ENCODE results near the gene C20orf204. TPM values are rescaled to one million over a fixed set of nuclear protein-coding genes. Genes with fewer than 3 reads are reported as not detected.
"Not testable (repeated sequence)": the region's sequence is repeated elsewhere in the genome, so short reads cannot be mapped to it uniquely, and the experiment has no call there.

The C20orf204 gene
- total RNA-seq (2014; rRNA removed; shearing (Covaris generic)), result 0.75 and 0.87 TPM in 2 replicates
- polyA plus RNA-seq (2014; cell fraction: nucleus; rRNA removed), result 4.9 and 9.1 TPM in 2 replicates

GRCh38 chr20:64035933-64036345 is at the start of gene C20orf204:
TSS of gene C20orf204 (plus strand) at chr20:64036182. CDS start at chr20:64036324, 142 bp downstream.
- no peak for DNase-seq (ENCODE audit: extremely low read depth, low read depth)

GRCh38 chr20:64000906-64001305 is 35.1 kb upstream of the C20orf204 start:
- no peak for DNase-seq (ENCODE audit: extremely low read depth, low read depth)

DNA sequence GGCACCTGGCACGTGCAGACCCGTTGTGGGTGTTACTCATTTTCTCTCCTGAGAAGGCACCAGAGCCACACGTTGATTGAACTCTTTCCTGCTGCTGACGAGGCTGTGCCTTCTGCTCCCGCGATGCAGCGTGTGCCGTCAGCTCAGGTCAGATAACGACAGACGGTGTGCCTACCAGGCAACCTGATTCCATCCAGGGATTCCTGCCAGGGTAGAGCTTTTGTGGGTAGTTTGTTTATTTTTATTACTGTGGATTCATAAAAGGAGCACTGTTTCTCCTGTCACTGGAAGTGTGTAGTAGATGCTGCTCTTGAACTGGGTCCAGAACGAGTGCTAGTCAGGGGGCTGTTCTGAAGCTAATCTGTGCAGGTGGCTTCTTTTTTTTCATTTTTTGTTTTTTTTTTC is 34.4 kb upstream of the C20orf204 start:
- no peak for DNase-seq (ENCODE audit: extremely low read depth, low read depth)

- no peak for DNase-seq (ENCODE audit: extremely low read depth, low read depth)
Measured at GRCh38 chr20:64003960-64004725, 31.8 kb upstream of the C20orf204 start.

DNA sequence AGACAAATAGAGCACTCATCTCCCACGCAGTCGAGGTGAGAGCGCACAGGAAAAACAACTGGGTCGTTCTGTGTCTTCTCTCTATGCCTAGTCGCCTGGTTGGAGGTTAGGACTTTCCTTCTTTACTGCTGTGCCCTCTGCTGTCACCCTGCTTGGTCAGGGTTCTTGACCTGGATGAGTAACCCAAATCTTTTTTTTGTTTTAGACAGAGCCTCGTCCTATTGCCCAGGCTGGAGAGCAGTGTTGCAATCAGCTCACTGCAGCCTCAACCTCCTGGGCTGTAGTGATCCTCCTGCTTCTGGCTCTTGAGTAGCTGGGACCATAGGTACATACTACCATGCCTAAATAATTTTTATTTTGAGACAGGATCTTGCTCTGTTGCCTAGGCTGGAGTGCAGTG is 30.6 kb upstream of the C20orf204 start:
- no peak for DNase-seq (ENCODE audit: extremely low read depth, low read depth)

DNA sequence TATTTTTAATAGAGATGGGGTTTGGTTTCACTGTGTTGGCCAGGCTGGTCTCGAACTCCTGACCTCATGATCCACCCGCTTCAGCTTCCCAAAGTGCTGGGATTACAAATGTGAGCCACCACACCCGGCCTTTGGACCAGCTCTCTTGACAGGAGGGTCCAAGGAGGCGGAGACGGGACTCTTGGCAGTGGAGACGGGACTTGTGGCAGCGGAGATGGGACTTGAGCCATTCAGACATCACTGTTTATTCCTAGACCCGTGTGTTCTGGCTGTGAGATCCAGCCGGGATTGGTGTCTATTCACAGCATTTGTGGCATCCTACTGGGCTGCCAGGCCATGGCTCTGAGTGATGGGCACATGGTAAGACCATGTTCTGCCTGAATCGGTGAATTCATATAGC is 29.5 kb upstream of the C20orf204 start:
- no peak for DNase-seq (ENCODE audit: extremely low read depth, low read depth)

DNA sequence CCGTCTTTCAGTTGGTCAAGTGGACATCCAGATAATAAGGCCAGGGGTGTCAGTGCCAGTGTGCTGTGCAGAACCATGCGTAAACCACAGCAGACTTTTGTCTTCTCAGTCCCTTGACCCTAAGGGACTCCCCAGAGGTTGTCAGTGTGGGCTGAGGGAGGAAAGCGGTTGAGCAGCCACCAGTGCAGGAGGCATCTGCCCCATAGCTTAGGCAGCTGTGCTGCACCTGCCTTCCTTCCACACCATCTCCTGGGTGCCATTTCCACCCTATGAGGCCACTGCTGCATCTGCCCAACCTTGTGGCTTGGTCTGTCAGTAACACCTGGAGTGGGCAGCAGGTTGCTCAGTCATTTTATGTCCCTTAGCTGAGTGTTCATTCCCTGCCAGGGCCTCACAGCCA is 29.1 kb upstream of the C20orf204 start:
- no peak for DNase-seq (ENCODE audit: extremely low read depth, low read depth)

DNA sequence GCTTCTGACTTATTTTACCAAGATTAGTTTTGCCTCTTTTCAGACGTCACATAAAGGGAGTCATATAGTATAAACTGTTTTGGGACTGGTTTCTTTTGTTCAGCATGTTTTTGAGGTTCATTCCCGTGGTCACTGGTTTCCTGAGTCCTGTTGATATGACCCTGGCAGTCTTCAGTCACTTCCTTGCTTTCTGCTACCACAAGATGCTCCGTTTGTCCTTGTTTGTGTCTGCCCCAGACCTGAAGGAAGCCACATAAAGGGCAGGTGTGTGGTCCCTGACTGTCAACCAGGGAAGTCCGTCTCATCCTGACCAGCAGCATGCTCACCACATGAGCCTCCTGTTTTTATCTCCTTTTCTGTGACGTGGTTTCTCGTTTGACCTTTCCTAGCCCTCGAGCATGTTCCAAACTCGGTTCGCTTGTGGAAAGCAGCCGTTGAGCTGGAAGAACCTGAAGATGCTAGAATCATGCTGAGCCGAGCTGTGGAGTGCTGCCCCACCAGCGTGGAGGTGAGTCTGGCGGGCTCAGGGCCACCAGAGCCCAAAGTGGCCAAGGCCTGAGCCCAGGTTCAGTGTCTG is 26.1 kb upstream of the C20orf204 start:
- no peak for DNase-seq (ENCODE audit: extremely low read depth, low read depth)

GRCh38 chr20:64010711-64011237 is 25.2 kb upstream of the C20orf204 start:
- no peak for DNase-seq (ENCODE audit: extremely low read depth, low read depth)

DNA sequence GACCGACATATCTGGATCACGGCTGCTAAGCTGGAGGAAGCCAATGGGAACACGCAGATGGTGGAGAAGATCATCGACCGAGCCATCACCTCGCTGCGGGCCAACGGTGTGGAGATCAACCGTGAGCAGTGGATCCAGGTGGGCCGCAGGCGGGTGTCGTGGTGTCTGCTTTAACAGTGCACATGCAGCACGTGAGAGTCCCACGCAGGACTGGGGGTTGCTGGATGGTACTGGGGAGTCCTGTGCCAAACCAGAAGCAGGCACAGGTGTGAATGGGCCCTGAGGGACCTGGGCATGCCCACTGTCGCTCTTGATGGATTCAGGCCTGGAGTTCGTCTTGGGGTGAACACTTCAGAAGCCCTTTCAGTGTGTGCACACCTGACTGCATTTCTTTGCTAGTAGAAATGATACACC is 24.6 kb upstream of the C20orf204 start:
- no peak for DNase-seq (ENCODE audit: extremely low read depth, low read depth)

DNA sequence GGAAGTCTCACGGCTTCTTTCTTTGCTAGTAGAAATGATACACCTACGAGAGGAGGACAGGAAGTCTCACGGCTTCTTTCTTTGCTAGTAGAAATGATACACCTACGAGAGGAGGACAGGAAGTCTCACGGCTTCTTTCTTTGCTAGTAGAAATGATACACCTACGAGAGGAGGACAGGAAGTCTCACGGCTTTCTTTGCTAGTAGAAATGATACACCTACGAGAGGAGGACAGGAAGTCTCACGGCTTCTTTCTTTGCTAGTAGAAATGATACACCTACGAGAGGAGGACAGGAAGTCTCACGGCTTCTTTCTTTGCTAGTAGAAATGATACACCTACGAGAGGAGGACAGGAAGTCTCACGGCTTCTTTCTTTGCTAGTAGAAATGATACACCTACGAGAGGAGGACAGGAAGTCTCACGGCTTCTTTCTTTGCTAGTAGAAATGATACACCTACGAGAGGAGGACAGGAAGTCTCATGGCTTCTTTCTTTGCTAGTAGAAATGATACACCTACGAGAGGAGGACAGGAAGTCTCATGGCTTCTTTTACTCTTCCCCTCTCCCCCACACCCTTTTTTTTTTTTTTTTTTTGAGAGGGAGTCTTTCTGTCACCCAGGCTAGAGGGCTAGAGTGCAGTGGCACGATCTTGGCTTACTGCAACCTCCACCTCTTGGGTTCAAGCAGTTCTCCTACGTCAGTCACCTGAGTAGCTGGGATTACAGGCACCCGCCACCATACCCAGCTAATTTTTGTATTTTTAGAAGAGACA is 23.4 kb upstream of the C20orf204 start:
- DNase-seq (ENCODE audit: extremely low read depth, low read depth), result not testable (repeated sequence)

GRCh38 chr20:64015635-64016034 is 20.3 kb upstream of the C20orf204 start:
- no peak for DNase-seq (ENCODE audit: extremely low read depth, low read depth)

- no peak for DNase-seq (ENCODE audit: extremely low read depth, low read depth)
Measured at GRCh38 chr20:64021124-64021975, 14.6 kb upstream of the C20orf204 start.

DNA sequence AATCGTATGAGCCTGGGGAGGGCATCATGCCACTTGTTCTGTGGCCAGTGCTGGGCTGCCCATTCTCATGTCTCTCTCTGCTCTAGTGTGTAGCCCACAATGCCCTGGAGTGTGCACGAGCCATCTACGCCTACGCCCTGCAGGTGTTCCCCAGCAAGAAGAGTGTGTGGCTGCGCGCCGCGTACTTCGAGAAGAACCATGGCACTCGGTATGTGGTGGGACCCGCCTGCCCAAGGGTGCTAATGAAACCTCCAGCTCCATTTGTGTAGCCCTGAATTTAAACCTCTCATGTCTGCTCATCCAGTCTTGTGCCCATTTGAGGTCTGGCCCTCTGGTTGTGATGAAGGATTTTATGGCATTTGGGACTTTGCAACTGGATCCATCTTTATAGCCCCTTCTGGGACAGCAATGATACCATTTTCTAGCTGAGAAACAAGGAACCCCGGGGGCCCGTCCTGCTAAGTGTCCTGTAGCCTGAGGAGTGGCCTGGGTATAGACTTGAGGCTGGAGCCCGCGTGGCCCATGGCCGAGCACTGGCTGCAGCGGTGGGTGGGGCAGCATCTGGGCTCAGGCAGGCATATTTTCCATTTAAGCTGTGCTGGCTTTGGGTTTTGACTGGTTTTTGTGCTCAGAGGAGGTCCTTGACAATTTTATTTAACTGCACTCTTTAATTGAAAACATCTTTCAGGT is 13.2 kb upstream of the C20orf204 start:
- no peak for DNase-seq (ENCODE audit: extremely low read depth, low read depth)

DNA sequence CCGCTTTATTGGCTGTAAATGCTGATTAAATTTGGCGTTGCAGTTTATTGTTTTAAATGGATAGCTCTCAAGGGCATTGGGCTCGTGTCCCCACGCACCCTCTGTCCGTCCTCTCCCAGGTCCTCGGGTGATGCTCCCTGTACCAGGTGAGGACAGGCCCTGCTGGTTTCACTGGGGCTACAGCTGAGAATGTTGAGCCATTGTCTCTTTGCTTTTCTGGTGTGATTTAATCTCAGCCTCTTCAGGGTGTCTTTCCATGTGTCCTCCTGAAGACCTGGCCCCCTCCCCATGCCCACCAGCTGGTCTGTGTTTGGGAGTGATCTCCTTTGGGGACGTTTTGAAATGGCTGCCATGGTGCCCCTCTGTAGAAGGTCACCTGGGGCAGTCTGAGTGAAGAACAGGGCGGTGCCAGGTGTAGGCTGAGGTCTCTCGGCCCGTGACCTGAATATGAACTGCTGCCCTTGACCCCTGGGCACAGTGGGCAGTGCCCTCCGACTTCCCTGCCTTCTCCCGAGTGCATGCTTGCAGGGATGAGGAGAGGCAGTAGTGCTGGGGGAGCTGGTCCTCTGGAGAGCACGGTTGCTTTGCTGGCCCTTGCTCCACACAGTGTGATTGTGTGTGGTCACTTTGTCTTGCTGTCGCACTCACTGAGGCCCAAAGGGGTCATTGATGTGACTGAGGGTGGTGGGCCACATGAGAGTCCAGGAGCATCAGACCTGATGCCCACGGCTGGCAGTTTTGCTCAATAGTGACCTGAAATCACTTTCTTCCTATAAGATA is 12.4 kb upstream of the C20orf204 start:
- DNase-seq (ENCODE audit: extremely low read depth, low read depth), result no peak

DNA sequence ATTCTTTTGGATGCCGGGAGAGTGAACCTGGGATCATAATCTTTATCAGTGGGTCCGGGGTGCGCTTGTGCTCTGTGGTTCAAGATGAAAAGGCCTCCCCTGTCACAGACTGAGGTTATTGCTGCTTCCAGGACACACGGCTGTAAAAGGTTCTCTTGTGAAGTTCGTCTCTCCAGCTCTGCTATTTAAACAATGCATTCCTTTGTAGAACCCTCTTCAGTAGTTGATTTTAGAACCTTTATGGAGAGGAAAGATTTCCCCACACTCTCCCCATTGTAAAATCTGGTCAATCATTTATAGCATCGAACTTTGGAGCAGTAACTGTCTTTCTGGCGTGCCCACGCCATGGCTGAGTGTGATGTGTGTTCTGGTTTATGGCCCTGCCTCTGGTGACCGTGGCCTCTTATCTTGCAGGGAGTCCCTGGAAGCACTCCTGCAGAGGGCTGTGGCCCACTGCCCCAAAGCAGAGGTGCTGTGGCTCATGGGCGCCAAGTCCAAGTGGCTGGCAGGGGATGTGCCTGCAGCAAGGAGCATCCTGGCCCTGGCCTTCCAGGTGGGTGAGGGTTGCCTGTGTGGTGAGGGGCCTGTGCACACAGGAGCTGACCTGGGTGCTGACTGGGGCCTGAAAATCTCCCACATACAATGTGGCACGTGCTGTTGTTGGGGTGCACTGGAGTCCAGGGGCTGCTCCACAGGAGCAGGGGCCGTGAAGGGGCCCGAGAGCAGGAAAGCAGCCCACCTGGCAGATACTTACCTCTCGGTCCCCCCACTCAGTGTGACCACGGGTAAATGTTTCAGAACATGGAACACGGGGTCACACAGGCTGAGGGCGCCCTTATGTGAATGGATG is 11.6 kb upstream of the C20orf204 start:
- DNase-seq (ENCODE audit: extremely low read depth, low read depth), result no peak

DNA sequence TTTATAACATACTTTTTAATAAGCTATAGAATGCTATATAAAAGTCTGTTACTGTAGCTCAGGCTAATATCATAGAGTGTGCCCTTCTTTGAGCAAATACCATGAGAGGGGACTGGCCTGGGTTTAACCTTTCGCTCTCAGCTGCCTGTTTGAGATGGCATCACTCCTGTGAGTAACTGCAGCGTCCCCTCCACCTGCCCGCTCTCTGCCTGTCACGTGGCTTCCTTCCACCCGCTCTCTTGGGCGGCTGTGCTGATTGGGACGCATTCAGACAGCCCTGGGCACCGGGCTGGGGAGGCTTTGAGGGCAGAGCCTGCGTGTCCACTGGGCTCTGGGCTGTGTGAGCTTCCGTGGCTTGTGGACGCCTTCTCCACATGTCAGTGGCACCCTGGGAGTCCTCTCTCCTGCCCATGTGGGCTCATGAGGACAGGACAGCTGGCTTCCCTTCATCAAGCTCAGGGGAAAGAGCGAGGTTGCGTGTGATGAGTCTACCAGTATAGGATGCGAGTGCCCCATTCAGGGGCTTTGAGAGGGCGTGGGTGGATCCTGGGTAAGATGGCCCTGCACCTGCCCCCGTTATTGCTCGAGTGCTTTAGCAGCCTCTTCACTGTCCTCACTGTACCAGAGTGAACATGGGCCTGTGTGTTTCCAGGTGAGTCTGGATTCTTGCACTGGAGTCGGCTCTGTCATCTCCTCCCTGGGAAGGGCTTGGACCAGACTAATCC is 10.7 kb upstream of the C20orf204 start:
- no peak for DNase-seq (ENCODE audit: extremely low read depth, low read depth)

Measured in NCI-H460 (cell line).